HEK293T (cell line): ENCODE data around the gene TRPC4.
"Not testable (repeated sequence)": the region's sequence is repeated elsewhere in the genome, so short reads cannot be mapped to it uniquely, and the experiment has no call there.

Experiments
- CTCF ChIA-PET: fragments of 350-600 bp; formaldehyde crosslinking; extraction: SDS; loops from one replicate; lab custom pipeline; 2021; ENCODE audit warnings: antibody characterized with exemption, inconsistent platforms; lab: Yijun Ruan, JAX
- POLR2A ChIA-PET: fragments of 350-600 bp; formaldehyde crosslinking; extraction: SDS; loops from one replicate; lab custom pipeline; 2020; ENCODE audit warnings: antibody characterized with exemption, inconsistent platforms; lab: Yijun Ruan, JAX
- DNase-seq: peaks from one replicate; pipeline ENCODE4 v3.0.0; 2012; ENCODE audit warnings: mixed read lengths; ENCODE audit errors: extremely low spot score
- ARNT ChIP-seq: fragments of 450-650 bp; IDR thresholded peaks from 2 replicates; pipeline ENCODE4 v1.6.1; 2017; ENCODE audit warnings: mild to moderate bottlenecking
- BHLHE40 ChIP-seq: fragments of 450-650 bp; IDR thresholded peaks from 2 replicates; pipeline ENCODE4 v1.6.1; 2016; ENCODE audit warnings: mild to moderate bottlenecking, moderate library complexity, borderline replicate concordance
- CTBP1 ChIP-seq: fragments of 450-650 bp; IDR thresholded peaks from 2 replicates; pipeline ENCODE4 v1.6.1; 2016; ENCODE audit warnings: borderline replicate concordance
- ELF4 ChIP-seq: fragments of 450-650 bp; IDR thresholded peaks from 2 replicates; pipeline ENCODE4 v1.6.1; 2017; ENCODE audit warnings: antibody characterized with exemption
- FOXA1 ChIP-seq: fragments of 450-650 bp; IDR thresholded peaks from 2 replicates; pipeline ENCODE4 v1.6.1; 2016; ENCODE audit warnings: mild to moderate bottlenecking
- FOXK2 ChIP-seq: fragments of 450-650 bp; IDR thresholded peaks from 2 replicates; pipeline ENCODE4 v1.6.1; 2016; ENCODE audit warnings: mild to moderate bottlenecking
- FOXM1 ChIP-seq: fragments of 450-650 bp; IDR thresholded peaks from 2 replicates; pipeline ENCODE4 v1.6.1; 2017; ENCODE audit warnings: mild to moderate bottlenecking, borderline replicate concordance
- HDGF ChIP-seq: fragments of 450-650 bp; IDR thresholded peaks from 2 replicates; pipeline ENCODE4 v1.6.1; 2017; ENCODE audit warnings: antibody characterized with exemption, borderline replicate concordance
- L3MBTL2 ChIP-seq: fragments of 450-650 bp; conservative IDR thresholded peaks from 2 replicates; pipeline ENCODE4 v1.6.1; 2016; ENCODE audit warnings: mild to moderate bottlenecking
- LEF1 ChIP-seq: fragments of 450-650 bp; IDR thresholded peaks from 2 replicates; pipeline ENCODE4 v1.6.1; 2017; ENCODE audit warnings: mild to moderate bottlenecking, borderline replicate concordance
- NFRKB ChIP-seq: fragments of 450-650 bp; IDR thresholded peaks from 2 replicates; pipeline ENCODE4 v1.6.1; 2016; ENCODE audit warnings: mild to moderate bottlenecking, moderate library complexity
- PKNOX1 ChIP-seq: fragments of 450-650 bp; IDR thresholded peaks from 2 replicates; pipeline ENCODE4 v1.6.1; 2016
- SP1 ChIP-seq: fragments of 450-650 bp; IDR thresholded peaks from 2 replicates; pipeline ENCODE4 v1.6.1; 2017
- SUZ12 ChIP-seq: fragments of 450-650 bp; IDR thresholded peaks from 2 replicates; pipeline ENCODE4 v1.6.1; 2016; ENCODE audit warnings: mild to moderate bottlenecking
- TARDBP ChIP-seq: fragments of 450-650 bp; IDR thresholded peaks from 2 replicates; pipeline ENCODE4 v1.6.1; 2016
- ZNF384 ChIP-seq: fragments of 450-650 bp; IDR thresholded peaks from 2 replicates; pipeline ENCODE4 v1.6.1; 2016

The TRPC4 gene

GRCh38 chr13:37601648-37602440, 267.7 kb downstream of the TRPC4 start:
- ChIA-PET CTCF (interaction anchor here (0.5 kb wide), 1 partner anchor 338 kb away, joined by 3 read pairs; no protein-coding TSS in a partner anchor), POLR2A (no interaction called here)
- no peak for TF ChIP-seq FOXM1
- TF ChIP-seq SP1: no peak
- TF ChIP-seq CTBP1: no peak
- no peak for DNase-seq

- TF ChIP-seq CTBP1: no peak
- TF ChIP-seq SP1: no peak
- CTCF ChIA-PET: no interaction called here
- POLR2A ChIA-PET: no interaction called here
- DNase-seq: no peak
Observed at GRCh38 chr13:37599519-37599918, 270.1 kb downstream of the TRPC4 start.

- TF ChIP-seq LEF1: no peak
- no peak for TF ChIP-seq TARDBP
- TF ChIP-seq PKNOX1: no peak
- no peak for TF ChIP-seq NFRKB
- TF ChIP-seq SUZ12: no peak
- TF ChIP-seq FOXM1: no peak
- TF ChIP-seq ELF4: no peak
- TF ChIP-seq ZNF384: no peak
- no peak for TF ChIP-seq CTBP1
- TF ChIP-seq BHLHE40: no peak
- TF ChIP-seq FOXK2: no peak
- no peak for TF ChIP-seq L3MBTL2
- TF ChIP-seq FOXA1: no peak
- ChIA-PET POLR2A (no interaction called here), CTCF (no interaction called here)
- no peak for DNase-seq
Observed at GRCh38 chr13:37598597-37598996, 271.0 kb downstream of the TRPC4 start, which contains the start of gene POSTN. Gene POSTN, minus strand, starts transcription at chr13:37598768. Its CDS starts 42 bp downstream, at chr13:37598726.

GRCh38 chr13:37597477-37598025, 272.0 kb downstream of the TRPC4 start:
- no peak for DNase-seq
- TF ChIP-seq FOXK2 (no peak), ZNF384 (no peak), BHLHE40 (no peak), FOXA1 (no peak), CTBP1 (no peak), FOXM1 (no peak), NFRKB (no peak), HDGF (no peak), L3MBTL2 (no peak)
- POLR2A ChIA-PET: no interaction called here
- CTCF ChIA-PET: no interaction called here

GRCh38 chr13:37596805-37597204, 272.8 kb downstream of the TRPC4 start:
- DNase-seq: no peak
- ChIA-PET CTCF (no interaction called here), POLR2A (no interaction called here)
- TF ChIP-seq ARNT (no peak), L3MBTL2 (no peak), NFRKB (no peak), TARDBP (no peak), SP1 (no peak)

- no peak for DNase-seq
- ChIA-PET CTCF (interaction anchor here (0.8 kb wide), 1 partner anchor 483 kb away, joined by 3 read pairs; no protein-coding TSS in a partner anchor), POLR2A (no interaction called here)
- TF ChIP-seq ZNF384: no peak
- TF ChIP-seq FOXM1: no peak
- TF ChIP-seq SP1: no peak
- no peak for TF ChIP-seq FOXK2
- no peak for TF ChIP-seq CTBP1
- TF ChIP-seq LEF1: no peak
- TF ChIP-seq NFRKB: no peak
- TF ChIP-seq ARNT: no peak
- TF ChIP-seq BHLHE40: no peak
- TF ChIP-seq SUZ12: no peak
- TF ChIP-seq L3MBTL2: no peak
- no peak for TF ChIP-seq PKNOX1
- TF ChIP-seq ELF4: no peak
- TF ChIP-seq HDGF: no peak
- no peak for TF ChIP-seq TARDBP
- TF ChIP-seq FOXA1: no peak
Observed at GRCh38 chr13:37595162-37595561, 274.4 kb downstream of the TRPC4 start.

- CTCF ChIA-PET: no interaction called here
- POLR2A ChIA-PET: no interaction called here
- no peak for TF ChIP-seq ELF4
- no peak for TF ChIP-seq PKNOX1
- TF ChIP-seq NFRKB: no peak
- TF ChIP-seq TARDBP: no peak
- no peak for TF ChIP-seq L3MBTL2
- no peak for TF ChIP-seq HDGF
- no peak for TF ChIP-seq FOXA1
- TF ChIP-seq SP1: no peak
Observed at GRCh38 chr13:37594550-37594949, 275.0 kb downstream of the TRPC4 start.

GRCh38 chr13:37589381-37589780, 280.2 kb downstream of the TRPC4 start:
- DNase-seq, POLR2A ChIA-PET, CTCF ChIA-PET: not testable (repeated sequence)

More at GRCh38 chr13:37594550-37594949, 275.0 kb downstream of the TRPC4 start:
- DNase-seq: no peak
